Bronchial epithelial cell (primary cell): ENCODE data around the gene RPL7L1. TPM values are rescaled to one million over a fixed set of nuclear protein-coding genes. Genes with fewer than 3 reads are reported as not detected.
"Not testable (repeated sequence)": the region's sequence is repeated elsewhere in the genome, so short reads cannot be mapped to it uniquely, and the experiment has no call there.

ENCODE experiments used
- DNase-seq: peaks from one replicate; pipeline ENCODE4 v3.0.0-alpha.2; 2010; ENCODE audit warnings: low read depth
- FAIRE-seq: peaks from 2 replicates; lab custom pipeline; 2011; peaks lifted over from hg19 to GRCh38; lab: Jason Lieb, UNC
- H3K27me3 ChIP-seq: 2 replicates; pipeline ENCODE4 v1.5.1; 2011; ENCODE audit warnings: low read length; ENCODE audit not compliant: control insufficient read depth, insufficient read depth
- H3K36me3 ChIP-seq: 2 replicates; pipeline ENCODE4 v1.5.1; 2011; ENCODE audit warnings: low read length; ENCODE audit not compliant: control insufficient read depth, insufficient read depth
- H3K4me3 ChIP-seq: 2 replicates; pipeline ENCODE4 v1.5.1; 2011; ENCODE audit warnings: mild to moderate bottlenecking, low read depth, low read length, control low read depth
- CTCF ChIP-seq: IDR thresholded peaks from 2 replicates; pipeline ENCODE4 v1.5.1; 2011; ENCODE audit warnings: mild to moderate bottlenecking, moderate library complexity, low read length, control low read depth, inconsistent platforms; ENCODE audit not compliant: insufficient read depth, severe bottlenecking
- total RNA-seq: library from RNA; depleted of rRNA; stranded (reverse); fragments of >200 nt; gene quantifications from 2 replicates; pipeline ENCODE4 v1.2.1, GENCODE V29; 2014

The RPL7L1 gene
- total RNA-seq, 1 donor from 2014 or later = 109 TPM

- peaks cover 20% of the 10 kb centered on the region for H3K36me3 ChIP-seq
- H3K4me3 ChIP-seq = no peak overlapping the region
- FAIRE-seq (no peak), DNase-seq (no peak)
- no peaks in the 10 kb centered on the region for H3K27me3 ChIP-seq
- TF ChIP-seq CTCF = no peak
These were observed 6.3 kb downstream of the RPL7L1 start for GRCh38 chr6:42885702-42886101.

DNA sequence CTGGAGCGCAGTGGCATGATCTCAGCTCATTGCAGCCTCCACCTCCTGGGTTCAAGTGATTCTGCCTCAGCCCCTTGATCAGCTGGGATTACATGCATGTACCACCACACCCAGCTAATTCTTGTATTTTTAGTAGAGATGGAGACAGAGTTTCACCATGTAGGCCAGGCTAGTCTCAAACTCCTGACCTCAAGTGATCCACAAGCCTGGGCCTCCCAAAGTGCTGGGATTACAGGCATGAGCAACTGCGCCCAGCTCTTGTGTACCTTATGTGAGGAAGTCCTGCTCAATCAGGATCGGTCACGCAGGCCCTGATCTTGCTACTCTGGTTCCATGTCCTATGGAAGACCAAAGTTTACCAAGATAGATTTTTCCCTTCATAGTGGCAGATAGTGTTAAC is 8.8 kb downstream of the RPL7L1 start:
- not testable (repeated sequence) for DNase-seq, FAIRE-seq, H3K27me3 ChIP-seq, H3K4me3 ChIP-seq
- peaks cover 16% of the 10 kb centered on the region for H3K36me3 ChIP-seq

- H3K27me3 ChIP-seq = no peaks in the 10 kb centered on the region
- peak overlapping the region; percentile 98 for H3K4me3 ChIP-seq
- DNase-seq (no peak), FAIRE-seq (no peak)
- H3K36me3 ChIP-seq = peaks cover 6% of the 10 kb centered on the region
- TF ChIP-seq CTCF = no peak
These were observed 10.4 kb downstream of the RPL7L1 start for GRCh38 chr6:42889815-42890214.

- FAIRE-seq = no peak
- no peaks in the 10 kb centered on the region for H3K27me3 ChIP-seq
These were observed 11.1 kb downstream of the RPL7L1 start for GRCh38 chr6:42890311-42891198.

DNA sequence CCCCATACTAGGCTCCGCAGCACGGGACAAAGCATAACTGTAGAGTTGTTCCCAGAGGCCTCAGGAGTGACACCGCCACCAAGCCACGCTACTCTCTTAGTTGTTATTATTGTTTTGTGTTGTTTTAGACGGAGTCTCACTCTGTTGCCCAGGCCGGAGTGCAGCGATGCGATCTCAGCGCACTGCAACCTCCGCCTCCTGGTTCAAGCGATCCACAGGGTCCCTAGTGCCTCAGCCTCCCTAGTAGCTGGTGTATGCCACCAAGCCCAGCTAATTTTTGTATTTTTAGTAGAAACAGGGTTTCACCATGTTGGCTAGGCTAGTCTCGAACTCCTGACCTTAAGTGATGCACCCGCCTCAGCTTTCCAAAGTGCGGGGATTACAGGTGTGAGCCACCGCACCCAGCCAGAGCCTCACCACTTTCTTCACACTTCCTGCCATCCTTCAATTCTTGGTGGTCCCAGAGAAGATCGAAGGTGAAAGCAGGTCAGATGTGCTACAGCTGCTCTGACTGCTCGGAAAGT is 11.8 kb downstream of the RPL7L1 start:
- Histone ChIP-seq H3K4me3 (peak overlapping the region; percentile 98), H3K27me3 (no peaks in the 10 kb centered on the region), H3K36me3 (no peaks in the 10 kb centered on the region)
- FAIRE-seq = no peak
- no peak for TF ChIP-seq CTCF
- no peak for DNase-seq

More at GRCh38 chr6:42890311-42891198, 11.1 kb downstream of the RPL7L1 start:
- TF ChIP-seq CTCF = no peak
- peak; percentile 98 for DNase-seq
- Histone ChIP-seq H3K36me3 (peaks cover 5% of the 10 kb centered on the region), H3K4me3 (peak overlapping the region; percentile 98)

DNA sequence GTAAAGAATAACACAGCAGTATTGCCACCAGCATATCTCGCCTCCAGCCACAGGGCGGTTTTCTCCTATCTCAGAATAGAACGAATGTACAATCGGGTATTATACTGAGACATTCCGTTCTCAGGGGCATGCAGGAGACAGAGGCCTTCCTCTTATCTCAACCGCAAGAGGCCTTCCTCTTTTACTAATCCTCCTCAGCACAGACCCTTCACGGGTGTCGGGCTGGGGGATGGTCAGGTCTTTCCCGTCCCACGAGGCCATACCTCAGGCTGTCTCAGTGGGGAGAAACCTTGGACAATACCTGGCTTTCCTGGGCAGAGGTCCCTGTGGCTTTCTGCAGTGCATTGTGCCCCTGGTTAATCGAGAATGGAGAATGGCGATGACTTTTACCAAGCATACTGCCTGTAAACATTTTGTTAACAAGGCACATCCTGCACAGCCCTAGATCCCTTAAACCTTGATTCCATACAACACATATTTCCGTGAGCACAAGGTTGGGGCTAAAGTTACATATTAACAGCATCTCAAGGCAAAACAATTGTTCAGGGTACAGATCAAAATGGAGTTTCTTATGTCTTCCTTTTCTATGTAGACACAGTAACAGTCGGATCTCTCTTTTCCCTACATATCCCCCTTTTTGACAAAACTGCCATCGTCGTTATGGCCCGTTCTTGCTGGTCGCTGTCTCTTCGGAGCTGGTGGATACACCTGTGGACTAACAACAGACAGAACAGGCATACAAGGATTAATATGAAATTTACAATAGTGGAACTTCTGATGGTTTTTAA is 14.8 kb downstream of the RPL7L1 start:
- not testable (repeated sequence) for H3K4me3 ChIP-seq, DNase-seq, H3K36me3 ChIP-seq, H3K27me3 ChIP-seq, FAIRE-seq
